HL-60 (cell line): Measurements from ENCODE around the gene HBE1.

ENCODE experiments used
- DNase-seq, 2 experiments: peaks; one replicate each; pipeline ENCODE4 v3.0.0-alpha.2; 2010 to 2020; ENCODE audit warnings: low read depth in 1 of 2, low spot score in 1 of 2
- H3K27ac ChIP-seq: fragments of 250-450 bp; sonication (Bioruptor Pico); replicated peaks from 2 replicates; pipeline ENCODE4 v1.5.1; 2020; ENCODE audit warnings: mild to moderate bottlenecking, moderate library complexity
- H3K27me3 ChIP-seq: fragments of 250-450 bp; sonication (Bioruptor Pico); 2 replicates; pipeline ENCODE4 v1.5.1; 2021; ENCODE audit warnings: mild to moderate bottlenecking, moderate library complexity; ENCODE audit not compliant: insufficient read depth, poor library complexity, severe bottlenecking
- H3K4me3 ChIP-seq: replicated peaks from 2 replicates; pipeline ENCODE4 v1.5.1; 2011; ENCODE audit warnings: mild to moderate bottlenecking, control low read depth, low read length; ENCODE audit not compliant: insufficient read depth
- GABPA ChIP-seq: IDR thresholded peaks from 2 replicates; pipeline ENCODE4 v1.6.1; 2012; ENCODE audit warnings: low read depth
- POLR2AphosphoS5 ChIP-seq: IDR thresholded peaks from 2 replicates; pipeline ENCODE4 v1.6.1; 2012; ENCODE audit warnings: low read depth
- SPI1 ChIP-seq: IDR thresholded peaks from 2 replicates; pipeline ENCODE4 v1.6.1; 2012; ENCODE audit warnings: low read depth, mild to moderate bottlenecking, borderline replicate concordance
- TF ChIP-seq, protein P1 (sequence below): IDR thresholded peaks from one replicate; pipeline ENCODE4 v1.5.1; 2011; ENCODE audit warnings: low read length, control low read depth, inconsistent platforms; ENCODE audit not compliant: insufficient read depth
- TF ChIP-seq, protein P2 (sequence below): IDR thresholded peaks from 2 replicates; pipeline ENCODE4 v1.6.1; 2012; ENCODE audit warnings: low read depth; ENCODE audit not compliant: insufficient replicate concordance

HBE1 gene

GRCh38 chr11:5227681-5228080, 42.1 kb downstream of the HBE1 start:
- Histone ChIP-seq H3K27me3 (peaks cover 3% of the 10 kb centered on the region), H3K4me3 (no peak overlapping the region), H3K27ac (no peak overlapping the region)
- no peak for DNase-seq
- TF ChIP-seq POLR2AphosphoS5 (no peak), SPI1 (no peak), GABPA (no peak)
- TF ChIP-seq, protein P1, sequence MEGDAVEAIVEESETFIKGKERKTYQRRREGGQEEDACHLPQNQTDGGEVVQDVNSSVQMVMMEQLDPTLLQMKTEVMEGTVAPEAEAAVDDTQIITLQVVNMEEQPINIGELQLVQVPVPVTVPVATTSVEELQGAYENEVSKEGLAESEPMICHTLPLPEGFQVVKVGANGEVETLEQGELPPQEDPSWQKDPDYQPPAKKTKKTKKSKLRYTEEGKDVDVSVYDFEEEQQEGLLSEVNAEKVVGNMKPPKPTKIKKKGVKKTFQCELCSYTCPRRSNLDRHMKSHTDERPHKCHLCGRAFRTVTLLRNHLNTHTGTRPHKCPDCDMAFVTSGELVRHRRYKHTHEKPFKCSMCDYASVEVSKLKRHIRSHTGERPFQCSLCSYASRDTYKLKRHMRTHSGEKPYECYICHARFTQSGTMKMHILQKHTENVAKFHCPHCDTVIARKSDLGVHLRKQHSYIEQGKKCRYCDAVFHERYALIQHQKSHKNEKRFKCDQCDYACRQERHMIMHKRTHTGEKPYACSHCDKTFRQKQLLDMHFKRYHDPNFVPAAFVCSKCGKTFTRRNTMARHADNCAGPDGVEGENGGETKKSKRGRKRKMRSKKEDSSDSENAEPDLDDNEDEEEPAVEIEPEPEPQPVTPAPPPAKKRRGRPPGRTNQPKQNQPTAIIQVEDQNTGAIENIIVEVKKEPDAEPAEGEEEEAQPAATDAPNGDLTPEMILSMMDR = no peak
- TF ChIP-seq, protein P2, sequence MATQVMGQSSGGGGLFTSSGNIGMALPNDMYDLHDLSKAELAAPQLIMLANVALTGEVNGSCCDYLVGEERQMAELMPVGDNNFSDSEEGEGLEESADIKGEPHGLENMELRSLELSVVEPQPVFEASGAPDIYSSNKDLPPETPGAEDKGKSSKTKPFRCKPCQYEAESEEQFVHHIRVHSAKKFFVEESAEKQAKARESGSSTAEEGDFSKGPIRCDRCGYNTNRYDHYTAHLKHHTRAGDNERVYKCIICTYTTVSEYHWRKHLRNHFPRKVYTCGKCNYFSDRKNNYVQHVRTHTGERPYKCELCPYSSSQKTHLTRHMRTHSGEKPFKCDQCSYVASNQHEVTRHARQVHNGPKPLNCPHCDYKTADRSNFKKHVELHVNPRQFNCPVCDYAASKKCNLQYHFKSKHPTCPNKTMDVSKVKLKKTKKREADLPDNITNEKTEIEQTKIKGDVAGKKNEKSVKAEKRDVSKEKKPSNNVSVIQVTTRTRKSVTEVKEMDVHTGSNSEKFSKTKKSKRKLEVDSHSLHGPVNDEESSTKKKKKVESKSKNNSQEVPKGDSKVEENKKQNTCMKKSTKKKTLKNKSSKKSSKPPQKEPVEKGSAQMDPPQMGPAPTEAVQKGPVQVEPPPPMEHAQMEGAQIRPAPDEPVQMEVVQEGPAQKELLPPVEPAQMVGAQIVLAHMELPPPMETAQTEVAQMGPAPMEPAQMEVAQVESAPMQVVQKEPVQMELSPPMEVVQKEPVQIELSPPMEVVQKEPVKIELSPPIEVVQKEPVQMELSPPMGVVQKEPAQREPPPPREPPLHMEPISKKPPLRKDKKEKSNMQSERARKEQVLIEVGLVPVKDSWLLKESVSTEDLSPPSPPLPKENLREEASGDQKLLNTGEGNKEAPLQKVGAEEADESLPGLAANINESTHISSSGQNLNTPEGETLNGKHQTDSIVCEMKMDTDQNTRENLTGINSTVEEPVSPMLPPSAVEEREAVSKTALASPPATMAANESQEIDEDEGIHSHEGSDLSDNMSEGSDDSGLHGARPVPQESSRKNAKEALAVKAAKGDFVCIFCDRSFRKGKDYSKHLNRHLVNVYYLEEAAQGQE = no peak

- TF ChIP-seq, protein P2 = no peak
- TF ChIP-seq GABPA = no peak
- TF ChIP-seq SPI1 = no peak
- no peak within 1 kb of the TSS for H3K27ac ChIP-seq
- no peak for DNase-seq
- peaks cover 3% of the 10 kb centered on the region for H3K27me3 ChIP-seq
- no peak within 1 kb of the TSS for H3K4me3 ChIP-seq
Observed at GRCh38 chr11:5226732-5227310, 42.9 kb downstream of the HBE1 start, which contains the start of gene HBB. Gene HBB (minus strand): TSS chr11:5227071. CDS start chr11:5227021, 50 bp downstream.

DNA sequence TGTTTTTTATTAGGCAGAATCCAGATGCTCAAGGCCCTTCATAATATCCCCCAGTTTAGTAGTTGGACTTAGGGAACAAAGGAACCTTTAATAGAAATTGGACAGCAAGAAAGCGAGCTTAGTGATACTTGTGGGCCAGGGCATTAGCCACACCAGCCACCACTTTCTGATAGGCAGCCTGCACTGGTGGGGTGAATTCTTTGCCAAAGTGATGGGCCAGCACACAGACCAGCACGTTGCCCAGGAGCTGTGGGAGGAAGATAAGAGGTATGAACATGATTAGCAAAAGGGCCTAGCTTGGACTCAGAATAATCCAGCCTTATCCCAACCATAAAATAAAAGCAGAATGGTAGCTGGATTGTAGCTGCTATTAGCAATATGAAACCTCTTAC, 44.3 kb downstream of the HBE1 start:
- peaks cover 3% of the 10 kb centered on the region for H3K27me3 ChIP-seq
- H3K27ac ChIP-seq = no peak overlapping the region
- TF ChIP-seq POLR2AphosphoS5 (no peak), GABPA (no peak), SPI1 (no peak)
- TF ChIP-seq, protein P1 = no peak
- TF ChIP-seq, protein P2 = no peak
- H3K4me3 ChIP-seq = no peak overlapping the region
- no peak for DNase-seq
